Endothelial cell of umbilical vein (primary cell): ENCODE results near the gene RAP1GDS1. TPM values are rescaled to one million over a fixed set of nuclear protein-coding genes. Genes with fewer than 3 reads are reported as not detected.

ENCODE experiments used
- BruUV-seq: library from RNA; stranded (reverse); fragments of 400-500 nt; replicated peaks from 2 replicates; lab custom pipeline; 2021; lab: Mats Ljungman, UMichigan
- CTCF ChIA-PET: fragments of 300-600, 350-600 bp; sonication (Branson Sonifier 250); formaldehyde crosslinking; loops from one replicate; lab custom pipeline; 2021; ENCODE audit warnings: antibody characterized with exemption, inconsistent platforms; lab: Charles Lee
- POLR2A ChIA-PET: fragments of 300-600, 350-600 bp; sonication (Branson Sonifier 250); formaldehyde crosslinking; loops from one replicate; lab custom pipeline; 2021; ENCODE audit warnings: antibody characterized with exemption, inconsistent platforms; lab: Charles Lee
- DNase-seq: peaks from one replicate; pipeline ENCODE4 v3.0.0-alpha.2; 2011; ENCODE audit warnings: low read depth, low spot score
- FAIRE-seq: peaks from 2 replicates; lab custom pipeline; 2011; peaks lifted over from hg19 to GRCh38; lab: Jason Lieb, UNC
- H2AFZ ChIP-seq: 2 replicates; pipeline ENCODE4 v1.6.0; 2012; ENCODE audit warnings: low read depth, low read length, control low read depth, inconsistent platforms
- H3K27ac ChIP-seq: 2 replicates; pipeline ENCODE4 v1.5.1; 2011; ENCODE audit warnings: low read depth, mild to moderate bottlenecking, control low read depth, low read length, moderate library complexity; ENCODE audit not compliant: insufficient read depth
- H3K27me3 ChIP-seq, 2 experiments: 2 replicates each; pipeline versions ENCODE4 v1.6.0 to v1.6.1; 2011; ENCODE audit warnings: low read length in 2 of 2, mixed read lengths in 1 of 2; ENCODE audit not compliant: control insufficient read depth in 2 of 2, insufficient read depth in 2 of 2
- H3K36me3 ChIP-seq, 2 experiments: 2 replicates in 1 of 2; 3 replicates in 1 of 2; pipeline ENCODE4 v1.5.1; 2011; ENCODE audit warnings: low read length in 2 of 2, mild to moderate bottlenecking in 1 of 2, moderate library complexity in 1 of 2; ENCODE audit not compliant: control insufficient read depth in 2 of 2, insufficient read depth in 2 of 2; ENCODE audit errors: extremely low read depth in 1 of 2
- H3K4me1 ChIP-seq: 3 replicates; pipeline ENCODE4 v1.5.1; 2011; ENCODE audit warnings: mild to moderate bottlenecking, low read length; ENCODE audit not compliant: control insufficient read depth, insufficient read depth; ENCODE audit errors: extremely low read depth
- H3K4me2 ChIP-seq: 2 replicates; pipeline ENCODE4 v1.6.1; 2011; ENCODE audit warnings: low read length, control low read depth, mixed read lengths; ENCODE audit not compliant: insufficient read depth
- H3K4me3 ChIP-seq, 3 experiments: fragments of 200-600 bp in 1 of 3; sonication (generic), shearing (Covaris generic) in 1 of 3; replicated peaks in 1 of 3; 2 replicates each; pipeline ENCODE4 v1.5.1; 2011 to 2016; ENCODE audit warnings: control low read depth in 3 of 3, low read length in 3 of 3, mild to moderate bottlenecking in 2 of 3, inconsistent platforms in 1 of 3, low read depth in 1 of 3, moderate library complexity in 1 of 3; ENCODE audit not compliant: insufficient read depth in 1 of 3
- H3K79me2 ChIP-seq: 2 replicates; pipeline ENCODE4 v1.6.0; 2012; ENCODE audit warnings: low read length, inconsistent platforms; ENCODE audit not compliant: control insufficient read depth, insufficient read depth
- H3K9ac ChIP-seq: replicated peaks from 2 replicates; pipeline ENCODE3; 2011; ENCODE audit warnings: low read length, control low read depth; ENCODE audit not compliant: insufficient read depth; ENCODE audit errors: extremely low read depth
- H3K9me1 ChIP-seq: replicated peaks from 3 replicates; pipeline ENCODE4 v1.6.0; 2011; ENCODE audit warnings: mild to moderate bottlenecking, low read length; ENCODE audit not compliant: control insufficient read depth, insufficient read depth; ENCODE audit errors: extremely low read depth
- H3K9me3 ChIP-seq: replicated peaks from 2 replicates; pipeline ENCODE4 v1.5.1; 2012; ENCODE audit warnings: low read length, inconsistent platforms; ENCODE audit not compliant: control insufficient read depth, insufficient read depth
- H4K20me1 ChIP-seq: replicated peaks from 2 replicates; pipeline ENCODE3; 2011; ENCODE audit warnings: mild to moderate bottlenecking, low read length; ENCODE audit not compliant: control insufficient read depth, insufficient read depth; ENCODE audit errors: extremely low read depth
- CTCF ChIP-seq, 2 donors: IDR thresholded peaks; 1 replicate in 1 of 2; 2 replicates in 1 of 2; pipeline ENCODE4 v1.5.1; 2011; ENCODE audit warnings: low read length in 2 of 2, mild to moderate bottlenecking in 2 of 2, moderate library complexity in 2 of 2, control low read depth in 1 of 2, inconsistent platforms in 1 of 2, low read depth in 1 of 2; ENCODE audit not compliant: insufficient read depth in 1 of 2; ENCODE audit errors: extremely low read depth in 1 of 2
- EZH2 ChIP-seq: IDR thresholded peaks from 2 replicates; pipeline ENCODE4 v1.6.1; 2012; ENCODE audit warnings: borderline replicate concordance, low read depth, mild to moderate bottlenecking, moderate library complexity, low read length, inconsistent platforms; ENCODE audit not compliant: severe bottlenecking
- FOS ChIP-seq: IDR thresholded peaks from 2 replicates; pipeline ENCODE4 v1.6.1; 2011; ENCODE audit warnings: mild to moderate bottlenecking, low read length, moderate library complexity, borderline replicate concordance; ENCODE audit not compliant: insufficient read depth
- GATA2 ChIP-seq: IDR thresholded peaks from 2 replicates; pipeline ENCODE4 v1.7.0; 2011; ENCODE audit warnings: low read depth, mild to moderate bottlenecking, moderate library complexity, mixed read lengths, low read length; ENCODE audit not compliant: insufficient read length, insufficient read depth
- JUN ChIP-seq: IDR thresholded peaks from 2 replicates; pipeline ENCODE4 v1.6.1; 2011; ENCODE audit warnings: borderline replicate concordance, low read depth; ENCODE audit not compliant: insufficient read length, insufficient read depth
- MAX ChIP-seq: IDR thresholded peaks from 2 replicates; pipeline ENCODE4 v1.6.1; 2011; ENCODE audit not compliant: insufficient read depth, insufficient read length
- MYC ChIP-seq: IDR thresholded peaks from one replicate; pipeline ENCODE4 v1.6.1; 2011; ENCODE audit warnings: mild to moderate bottlenecking, low read depth, low read length
- POLR2A ChIP-seq: IDR thresholded peaks from 2 replicates; pipeline ENCODE4 v1.6.1; 2012; ENCODE audit warnings: low read depth, mild to moderate bottlenecking, control low read depth, low read length
- POLR2AphosphoS5 ChIP-seq: IDR thresholded peaks from 2 replicates; pipeline ENCODE4 v1.6.1; 2012; ENCODE audit warnings: low read depth, mild to moderate bottlenecking, control low read depth, low read length, moderate library complexity; ENCODE audit not compliant: insufficient read depth
- dilution Hi-C: fragments of 300-500 bp; cut with MboI; formaldehyde crosslinking; loops from one replicate; pipeline ENCODE4 v1.15.0; 2019; ENCODE audit warnings: low sequenced_read_pairs; ENCODE audit not compliant: extremely low pct_ligation_motif_present
- intact Hi-C: fragments of 100-400 bp; cut with micrococcal nuclease; formaldehyde crosslinking; loops from one replicate; pipeline ENCODE4 v1.10.0; 2022
- polyA plus RNA-seq, 4 experiments: library from polyadenylated mRNA; depleted of rRNA in 3 of 4; stranded (reverse) in 3 of 4; unstranded in 1 of 4; fragments of >200 nt; gene quantifications; 2 replicates each; pipeline versions ENCODE4 v1.2.1 to v1.2.3, GENCODE V29; 2011 to 2012; ENCODE audit warnings: missing spikeins in 1 of 4
- total RNA-seq: library from RNA; stranded (reverse); gene quantifications from 2 replicates; pipeline ENCODE4 v1.2.3, GENCODE V29; 2021

The RAP1GDS1 gene
- total and polyA plus RNA-seq, 2 donors (not counting 3 experiments of a cell fraction or from before 2014, with no cell fraction given) = 17.6 to 52.8 TPM

GRCh38 chr4:98345838-98346237, 84.7 kb downstream of the RAP1GDS1 start:
- Histone ChIP-seq H3K4me3 (no peak overlapping the region), H2AFZ (no peak overlapping the region), H4K20me1 (no peaks in the 10 kb centered on the region), H3K27me3 (no peaks in the 10 kb centered on the region), H3K9me1 (no peaks in the 10 kb centered on the region), H3K79me2 (peaks cover 13% of the 10 kb centered on the region), H3K9me3 (no peaks in the 10 kb centered on the region), H3K36me3 (no peaks in the 10 kb centered on the region), H3K9ac (no peak overlapping the region), H3K4me1 (no peaks in the 10 kb centered on the region), H3K4me2 (no peak overlapping the region), H3K27ac (no peak overlapping the region)
- no peak for TF ChIP-seq FOS
- no peak for TF ChIP-seq GATA2
- TF ChIP-seq POLR2A = no peak
- no peak for TF ChIP-seq JUN
- no peak for TF ChIP-seq CTCF (IDR thresholded peaks at IDR 0.05; ENCODE audit: extremely low read depth in 1 of 2, insufficient read depth in 1 of 2, low read depth in 1 of 2, low read length in 2 of 2)
- no peak for TF ChIP-seq MYC
- TF ChIP-seq EZH2 = no peak
- TF ChIP-seq MAX = no peak
- TF ChIP-seq POLR2AphosphoS5 = no peak
- FAIRE-seq = no peak
- DNase-seq = no peak
- CTCF ChIA-PET = interaction anchor here (0.7 kb wide), 1 partner anchor 107 kb away, joined by 3 read pairs; no protein-coding TSS in a partner anchor
- no TSS peak for BruUV-seq
- dilution Hi-C loops (no loop called here), intact Hi-C loops (no loop called here)
- POLR2A ChIA-PET = no interaction called here
